ENCODE data around the gene ANKS1A. TPM values are rescaled to one million over a fixed set of nuclear protein-coding genes. Genes with fewer than 3 reads are reported as not detected.
"Not testable (repeated sequence)": the region's sequence is repeated elsewhere in the genome, so short reads cannot be mapped to it uniquely, and the experiment has no call there.

The ANKS1A gene
- total RNA-seq, 1 experiment from 2014 or later, result 21.7 TPM

- POLR2A ChIA-PET (ENCODE audit: low non-redundant PET), result no interaction called here
- peak; percentile 39 for DNase-seq (ENCODE audit: low spot score)
These were observed 207.2 kb downstream of the ANKS1A start for GRCh38 chr6:35096129-35096862.

GRCh38 chr6:35099116-35099515, 210.1 kb downstream of the ANKS1A start:
- H3K27ac ChIP-seq (ENCODE audit: low read depth, low read length, poor library complexity, severe bottlenecking), result no peak overlapping the region
- TF ChIP-seq EZH2 (IDR thresholded peaks at IDR 0.05; ENCODE audit: borderline replicate concordance, low read depth, low read length, poor library complexity, severe bottlenecking), result no peak
- no peak for TF ChIP-seq CTCF (conservative IDR thresholded peaks at IDR 0.05; ENCODE audit: low read depth, low read length)
- no peak for DNase-seq (ENCODE audit: low spot score)
- no peaks in the 10 kb centered on the region for H3K36me3 ChIP-seq (ENCODE audit: insufficient read depth, low read length, poor library complexity, severe bottlenecking)
- no peaks in the 10 kb centered on the region for H3K27me3 ChIP-seq (replicated peaks; ENCODE audit: insufficient read depth, low read depth, low read length, poor library complexity)
- peaks cover 9% of the 10 kb centered on the region for H3K4me1 ChIP-seq (ENCODE audit: insufficient read depth, low read length, poor library complexity, severe bottlenecking)
- H3K4me3 ChIP-seq (ENCODE audit: low read depth, low read length, poor library complexity, severe bottlenecking), result no peak overlapping the region
- no peaks in the 10 kb centered on the region for H3K9me3 ChIP-seq (ENCODE audit: low read depth, low read length, poor library complexity, severe bottlenecking)
- intact Hi-C loops (cut with micrococcal nuclease; ENCODE audit: unreplicated experiment), result no loop called here
- ChIA-PET POLR2A (ENCODE audit: low non-redundant PET) (no interaction called here), CTCF (no interaction called here)
- BruUV-seq (replicated peaks), result no TSS peak

More at GRCh38 chr6:35096129-35096862, 207.2 kb downstream of the ANKS1A start:
- no peaks in the 10 kb centered on the region for H3K36me3 ChIP-seq (ENCODE audit: insufficient read depth, low read length, poor library complexity, severe bottlenecking)
- CTCF ChIA-PET, result interaction anchor here (0.7 to 0.9 kb wide), 2 partner anchors 109 kb away, joined by 3 read pairs; no protein-coding TSS in a partner anchor
- intact Hi-C loops (cut with micrococcal nuclease; ENCODE audit: unreplicated experiment), result no loop called here
- TF ChIP-seq EZH2 (IDR thresholded peaks at IDR 0.05; ENCODE audit: borderline replicate concordance, low read depth, low read length, poor library complexity, severe bottlenecking), result no peak
- TF ChIP-seq CTCF (conservative IDR thresholded peaks at IDR 0.05; ENCODE audit: low read depth, low read length), result no peak
- H3K27me3 ChIP-seq (replicated peaks; ENCODE audit: insufficient read depth, low read depth, low read length, poor library complexity), result no peaks in the 10 kb centered on the region
- BruUV-seq (replicated peaks), result no TSS peak
- H3K4me1 ChIP-seq (ENCODE audit: insufficient read depth, low read length, poor library complexity, severe bottlenecking), result peaks cover 9% of the 10 kb centered on the region
- H3K4me3 ChIP-seq (ENCODE audit: low read depth, low read length, poor library complexity, severe bottlenecking), result no peak overlapping the region
- H3K9me3 ChIP-seq (ENCODE audit: low read depth, low read length, poor library complexity, severe bottlenecking), result no peaks in the 10 kb centered on the region
- no peak overlapping the region for H3K27ac ChIP-seq (ENCODE audit: low read depth, low read length, poor library complexity, severe bottlenecking)

GRCh38 chr6:35105078-35105477, 216.0 kb downstream of the ANKS1A start:
- H3K36me3 ChIP-seq (ENCODE audit: insufficient read depth, low read length, poor library complexity, severe bottlenecking), result no peaks in the 10 kb centered on the region
- BruUV-seq (replicated peaks), result no TSS peak
- H3K9me3 ChIP-seq (ENCODE audit: low read depth, low read length, poor library complexity, severe bottlenecking), result no peaks in the 10 kb centered on the region
- TF ChIP-seq EZH2 (IDR thresholded peaks at IDR 0.05; ENCODE audit: borderline replicate concordance, low read depth, low read length, poor library complexity, severe bottlenecking) (no peak), CTCF (conservative IDR thresholded peaks at IDR 0.05; ENCODE audit: low read depth, low read length) (no peak)
- ChIA-PET POLR2A (ENCODE audit: low non-redundant PET) (no interaction called here), CTCF (no interaction called here)
- no peak for DNase-seq (ENCODE audit: low spot score)
- H3K4me1 ChIP-seq (ENCODE audit: insufficient read depth, low read length, poor library complexity, severe bottlenecking), result no peaks in the 10 kb centered on the region
- intact Hi-C loops (cut with micrococcal nuclease; ENCODE audit: unreplicated experiment), result no loop called here
- H3K27ac ChIP-seq (ENCODE audit: low read depth, low read length, poor library complexity, severe bottlenecking), result no peak overlapping the region
- no peak overlapping the region for H3K4me3 ChIP-seq (ENCODE audit: low read depth, low read length, poor library complexity, severe bottlenecking)
- no peaks in the 10 kb centered on the region for H3K27me3 ChIP-seq (replicated peaks; ENCODE audit: insufficient read depth, low read depth, low read length, poor library complexity)

GRCh38 chr6:35106061-35106460, 217.0 kb downstream of the ANKS1A start:
- H3K36me3 ChIP-seq (ENCODE audit: insufficient read depth, low read length, poor library complexity, severe bottlenecking); H3K4me3 ChIP-seq (ENCODE audit: low read depth, low read length, poor library complexity, severe bottlenecking); DNase-seq (ENCODE audit: low spot score); H3K4me1 ChIP-seq (ENCODE audit: insufficient read depth, low read length, poor library complexity, severe bottlenecking); H3K27ac ChIP-seq (ENCODE audit: low read depth, low read length, poor library complexity, severe bottlenecking); H3K27me3 ChIP-seq (replicated peaks; ENCODE audit: insufficient read depth, low read depth, low read length, poor library complexity); intact Hi-C loops (cut with micrococcal nuclease; ENCODE audit: unreplicated experiment); CTCF ChIA-PET; BruUV-seq (replicated peaks); POLR2A ChIA-PET (ENCODE audit: low non-redundant PET); H3K9me3 ChIP-seq (ENCODE audit: low read depth, low read length, poor library complexity, severe bottlenecking): not testable (repeated sequence)

- H3K9me3 ChIP-seq (ENCODE audit: low read depth, low read length, poor library complexity, severe bottlenecking); BruUV-seq (replicated peaks); H3K36me3 ChIP-seq (ENCODE audit: insufficient read depth, low read length, poor library complexity, severe bottlenecking); H3K4me3 ChIP-seq (ENCODE audit: low read depth, low read length, poor library complexity, severe bottlenecking); H3K27me3 ChIP-seq (replicated peaks; ENCODE audit: insufficient read depth, low read depth, low read length, poor library complexity); H3K27ac ChIP-seq (ENCODE audit: low read depth, low read length, poor library complexity, severe bottlenecking); CTCF ChIA-PET; H3K4me1 ChIP-seq (ENCODE audit: insufficient read depth, low read length, poor library complexity, severe bottlenecking); intact Hi-C loops (cut with micrococcal nuclease; ENCODE audit: unreplicated experiment); POLR2A ChIA-PET (ENCODE audit: low non-redundant PET); DNase-seq (ENCODE audit: low spot score): not testable (repeated sequence)
These were observed 218.2 kb downstream of the ANKS1A start for GRCh38 chr6:35107208-35107607.
